Endodermal cell (in vitro differentiated cells): ENCODE measurements around the gene PXN. TPM values are rescaled to one million over a fixed set of nuclear protein-coding genes. Genes with fewer than 3 reads are reported as not detected.
"Not testable (repeated sequence)": the region's sequence is repeated elsewhere in the genome, so short reads cannot be mapped to it uniquely, and the experiment has no call there.

Source experiments
- DNase-seq: peaks from one replicate; pipeline ENCODE4 v3.0.0-alpha.2; 2017
- H3K27ac ChIP-seq: 2 replicates; pipeline ENCODE4 v1.5.1; 2013; ENCODE audit warnings: mild to moderate bottlenecking, low read depth, low read length, moderate library complexity
- H3K27me3 ChIP-seq: 2 replicates; pipeline ENCODE4 v1.6.1; 2013; ENCODE audit warnings: mild to moderate bottlenecking, low read length, moderate library complexity; ENCODE audit not compliant: insufficient read depth, control insufficient read depth, poor library complexity, severe bottlenecking
- H3K36me3 ChIP-seq: 2 replicates; pipeline ENCODE4 v1.7.0; 2013; ENCODE audit warnings: mild to moderate bottlenecking, low read length, moderate library complexity; ENCODE audit not compliant: control insufficient read depth, insufficient read depth
- H3K4me1 ChIP-seq: one replicate; pipeline ENCODE4 v1.7.0; 2013; ENCODE audit warnings: low read length; ENCODE audit not compliant: control insufficient read depth, insufficient read depth
- H3K4me3 ChIP-seq: 2 replicates; pipeline ENCODE4 v1.5.1; 2013; ENCODE audit warnings: mild to moderate bottlenecking, low read length, moderate library complexity
- H3K9ac ChIP-seq: 2 replicates; pipeline ENCODE4 v1.6.1; 2013; ENCODE audit warnings: mild to moderate bottlenecking, low read length, moderate library complexity; ENCODE audit not compliant: poor library complexity, severe bottlenecking; ENCODE audit errors: extremely low read depth
- H3K9me3 ChIP-seq: 2 replicates; pipeline ENCODE4 v1.6.1; 2013; ENCODE audit warnings: mild to moderate bottlenecking, low read length, moderate library complexity; ENCODE audit not compliant: control insufficient read depth
- H3K27ac Mint-ChIP-seq: 2 replicates; pipeline ENCODE4 v1.8.0; 2020; ENCODE audit warnings: mixed read lengths
- H3K27me3 Mint-ChIP-seq: 2 replicates; pipeline ENCODE4 v1.8.0; 2021; ENCODE audit warnings: mild to moderate bottlenecking, mixed read lengths; ENCODE audit not compliant: insufficient read depth
- H3K36me3 Mint-ChIP-seq: 2 replicates; pipeline ENCODE4 v1.8.0; 2020; ENCODE audit warnings: low read depth, mixed read lengths
- H3K4me1 Mint-ChIP-seq: 2 replicates; pipeline ENCODE4 v1.8.0; 2020; ENCODE audit warnings: mixed read lengths
- H3K4me3 Mint-ChIP-seq: 2 replicates; pipeline ENCODE4 v1.8.0; 2020; ENCODE audit warnings: mild to moderate bottlenecking, moderate library complexity, mixed read lengths
- H3K9me3 Mint-ChIP-seq: 2 replicates; pipeline ENCODE4 v1.8.0; 2020; ENCODE audit warnings: mild to moderate bottlenecking, mixed read lengths
- WGBS, 2 experiments: methylation state at CpG; one replicate each; pipeline versions ENCODE4 v1.1.5 to v1.1.7; 2013; ENCODE audit warnings: missing lambda C conversion rate in 2 of 2, mixed read lengths in 1 of 2; ENCODE audit not compliant: insufficient coverage in 1 of 2, insufficient read length in 1 of 2; 5-methylcytosine and 5-hydroxymethylcytosine counted together
- total RNA-seq, 2 donors: library from RNA; stranded (reverse); fragmentation: NEBNext Ultra II Directional in 1 of 2; extraction: Animal tissue kit (Norgen Biotek cat#: 25700) in 1 of 2; gene quantifications; 2 replicates in 1 of 2; 3 replicates in 1 of 2; pipeline ENCODE4 v1.2.1, GENCODE V29; 2021
- TF ChIP-seq, protein P1 (sequence below): fragments of 200-600 bp; sonication (generic); conservative IDR thresholded peaks from 2 replicates; pipeline ENCODE4 v1.5.0; 2021; ENCODE audit warnings: antibody characterized with exemption, mild to moderate bottlenecking

Gene PXN
- total RNA-seq, 2 donors from 2014 or later: 58.4 to 92.7 TPM

DNA sequence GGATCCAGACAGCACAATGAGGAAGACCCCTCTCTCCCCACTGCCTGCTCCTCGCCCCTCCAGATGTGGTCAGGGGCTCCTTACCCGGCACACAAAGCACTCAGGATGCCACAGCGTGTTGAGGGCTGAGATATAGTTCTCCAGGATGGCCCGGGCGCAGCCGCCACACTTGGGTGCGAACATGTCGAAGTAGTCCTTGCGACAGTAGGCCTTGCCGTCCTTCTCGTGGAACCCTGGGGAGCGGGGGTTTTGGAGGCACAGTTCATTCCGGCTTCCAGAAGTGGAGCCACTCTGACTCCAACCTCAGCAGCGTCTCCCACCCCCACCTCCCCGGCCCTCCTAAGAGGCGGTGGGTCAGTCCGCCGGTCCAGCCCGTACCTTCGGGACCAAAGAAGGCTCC is 51.8 kb downstream of the PXN start:
- DNase-seq: no peak
- Histone ChIP-seq H3K36me3 (peaks cover 58% of the 10 kb centered on the region), H3K9me3 (no peaks in the 10 kb centered on the region), H3K27ac (no peak overlapping the region), H3K4me3 (no peak overlapping the region), H3K27me3 (no peaks in the 10 kb centered on the region), H3K9ac (no peak overlapping the region), H3K4me1 (no peaks in the 10 kb centered on the region)
- Mint-ChIP-seq H3K4me1 (no peaks in the 10 kb centered on the region), H3K9me3 (no peaks in the 10 kb centered on the region), H3K27ac (no peak overlapping the region), H3K36me3 (peaks cover 53% of the 10 kb centered on the region), H3K27me3 (no peaks in the 10 kb centered on the region), H3K4me3 (no peak overlapping the region)
- TF ChIP-seq, protein P1, sequence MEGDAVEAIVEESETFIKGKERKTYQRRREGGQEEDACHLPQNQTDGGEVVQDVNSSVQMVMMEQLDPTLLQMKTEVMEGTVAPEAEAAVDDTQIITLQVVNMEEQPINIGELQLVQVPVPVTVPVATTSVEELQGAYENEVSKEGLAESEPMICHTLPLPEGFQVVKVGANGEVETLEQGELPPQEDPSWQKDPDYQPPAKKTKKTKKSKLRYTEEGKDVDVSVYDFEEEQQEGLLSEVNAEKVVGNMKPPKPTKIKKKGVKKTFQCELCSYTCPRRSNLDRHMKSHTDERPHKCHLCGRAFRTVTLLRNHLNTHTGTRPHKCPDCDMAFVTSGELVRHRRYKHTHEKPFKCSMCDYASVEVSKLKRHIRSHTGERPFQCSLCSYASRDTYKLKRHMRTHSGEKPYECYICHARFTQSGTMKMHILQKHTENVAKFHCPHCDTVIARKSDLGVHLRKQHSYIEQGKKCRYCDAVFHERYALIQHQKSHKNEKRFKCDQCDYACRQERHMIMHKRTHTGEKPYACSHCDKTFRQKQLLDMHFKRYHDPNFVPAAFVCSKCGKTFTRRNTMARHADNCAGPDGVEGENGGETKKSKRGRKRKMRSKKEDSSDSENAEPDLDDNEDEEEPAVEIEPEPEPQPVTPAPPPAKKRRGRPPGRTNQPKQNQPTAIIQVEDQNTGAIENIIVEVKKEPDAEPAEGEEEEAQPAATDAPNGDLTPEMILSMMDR: no peak
- 97 to 100% methylated on average over 17 to 20 of the region's 20 CpGs for WGBS, 2 experiments

DNA sequence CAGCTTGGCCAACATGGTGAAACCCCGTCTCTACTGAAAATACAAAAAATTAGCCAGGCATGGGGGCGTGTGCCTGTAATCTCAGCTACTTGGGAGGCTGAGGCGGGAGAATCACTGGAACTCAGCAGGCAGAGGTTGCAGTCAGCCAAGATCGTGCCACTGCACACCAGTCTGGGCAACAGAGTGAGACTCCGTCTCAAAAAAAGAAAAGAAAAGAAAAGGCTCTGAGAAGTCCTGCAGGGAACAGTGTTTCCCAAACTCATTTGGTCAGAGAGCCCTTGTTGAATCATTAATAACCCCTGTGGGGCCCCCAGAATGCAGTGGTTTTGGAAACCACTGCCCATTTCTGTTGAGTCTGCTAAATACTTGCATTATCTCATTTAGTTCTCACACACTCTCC is 52.3 kb downstream of the PXN start:
- H3K4me3 ChIP-seq, DNase-seq, H3K4me1 ChIP-seq, H3K27ac Mint-ChIP-seq, H3K27me3 ChIP-seq, H3K4me1 Mint-ChIP-seq, H3K27me3 Mint-ChIP-seq, H3K4me3 Mint-ChIP-seq, H3K9ac ChIP-seq, H3K27ac ChIP-seq, H3K9me3 Mint-ChIP-seq, H3K9me3 ChIP-seq: not testable (repeated sequence)
- peaks cover 50% of the 10 kb centered on the region for H3K36me3 Mint-ChIP-seq
- peaks cover 52% of the 10 kb centered on the region for H3K36me3 ChIP-seq
- 92 to 94% methylated on average over 5 of the region's 5 CpGs for WGBS, 2 experiments

DNA sequence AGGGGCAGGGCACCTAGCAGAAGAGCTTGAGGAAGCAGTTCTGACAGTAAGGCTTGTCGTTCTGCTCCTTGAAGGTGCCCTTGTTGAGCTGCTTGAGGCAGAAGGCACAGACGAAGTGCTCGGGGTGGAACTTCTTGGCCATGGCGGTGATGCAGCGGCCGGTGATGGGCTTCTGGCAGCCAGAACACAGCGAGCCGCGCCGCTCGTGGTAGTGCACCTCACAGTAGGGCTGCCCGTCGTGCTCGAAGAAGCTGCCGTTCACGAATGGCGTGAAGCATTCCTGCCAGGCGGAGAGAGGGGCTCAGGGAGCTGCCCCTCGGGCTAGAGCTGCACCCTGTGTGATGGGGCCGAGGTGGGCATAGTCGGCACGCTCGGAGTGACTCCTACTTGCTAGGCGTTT is 53.2 kb downstream of the PXN start:
- Mint-ChIP-seq H3K36me3 (peaks cover 58% of the 10 kb centered on the region), H3K4me1 (no peaks in the 10 kb centered on the region), H3K9me3 (no peaks in the 10 kb centered on the region), H3K4me3 (no peak overlapping the region), H3K27me3 (no peaks in the 10 kb centered on the region), H3K27ac (no peak overlapping the region)
- DNase-seq: no peak
- Histone ChIP-seq H3K27me3 (no peaks in the 10 kb centered on the region), H3K27ac (no peak overlapping the region), H3K4me3 (no peak overlapping the region), H3K9me3 (no peaks in the 10 kb centered on the region), H3K36me3 (peaks cover 54% of the 10 kb centered on the region), H3K9ac (no peak overlapping the region), H3K4me1 (no peaks in the 10 kb centered on the region)
- TF ChIP-seq, protein P1: no peak
- WGBS, 2 experiments: 96 to 98% methylated on average over 19 to 23 of the region's 24 CpGs

DNA sequence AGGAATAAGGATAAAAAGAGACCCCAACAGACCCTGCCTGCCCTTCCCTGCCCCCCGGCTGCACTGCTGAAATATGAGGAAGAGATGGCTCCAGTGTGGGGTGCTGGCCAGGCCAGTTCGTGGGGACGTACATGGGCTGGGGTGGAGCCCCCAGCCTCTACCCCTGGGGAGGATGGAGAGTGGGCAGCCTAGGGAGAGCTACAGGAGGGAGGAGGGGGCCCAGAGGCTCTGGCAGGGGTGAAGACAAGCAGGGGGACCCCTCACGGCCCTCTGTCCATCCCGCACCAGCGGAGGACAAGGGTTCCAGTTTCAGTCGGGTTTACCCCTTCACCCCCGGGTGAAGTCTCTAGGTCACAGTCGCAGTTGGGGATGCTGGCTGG is 53.6 kb downstream of the PXN start:
- H3K27me3 ChIP-seq: no peaks in the 10 kb centered on the region
- Mint-ChIP-seq H3K9me3 (no peaks in the 10 kb centered on the region), H3K27me3 (no peaks in the 10 kb centered on the region), H3K4me1 (no peaks in the 10 kb centered on the region), H3K4me3 (no peak overlapping the region), H3K36me3 (peaks cover 59% of the 10 kb centered on the region), H3K27ac (no peak overlapping the region)
- H3K4me3 ChIP-seq: no peak overlapping the region
- DNase-seq: peak; percentile 52
- WGBS, 2 experiments: 83 to 97% methylated on average over 2 to 9 of the region's 9 CpGs
- no peak overlapping the region for H3K9ac ChIP-seq
- H3K36me3 ChIP-seq: peaks cover 52% of the 10 kb centered on the region
- H3K4me1 ChIP-seq: no peaks in the 10 kb centered on the region
- TF ChIP-seq, protein P1: no peak
- H3K9me3 ChIP-seq: no peaks in the 10 kb centered on the region
- no peak overlapping the region for H3K27ac ChIP-seq
